Panc1 (cell line): ENCODE data around the gene ACSM6.

Experiments
- CTCF ChIP-seq: fragments of 450-650 bp; IDR thresholded peaks from 2 replicates; pipeline ENCODE4 v1.5.1; 2017; ENCODE audit warnings: mild to moderate bottlenecking
- POLR2AphosphoS5 ChIP-seq: IDR thresholded peaks from 2 replicates; pipeline ENCODE4 v1.6.1; 2012; ENCODE audit warnings: mild to moderate bottlenecking, low read depth, low read length, moderate library complexity
- REST ChIP-seq, 2 experiments: IDR thresholded peaks; 2 replicates each; pipeline ENCODE4 v1.6.1; 2011 to 2012; ENCODE audit warnings: low read depth in 2 of 2, control low read depth in 1 of 2, low read length in 1 of 2, mild to moderate bottlenecking in 1 of 2, moderate library complexity in 1 of 2; ENCODE audit not compliant: insufficient read depth in 1 of 2
- TCF7L2 ChIP-seq: IDR thresholded peaks from 2 replicates; pipeline ENCODE4 v1.6.1; 2011; ENCODE audit warnings: mild to moderate bottlenecking, low read depth, low read length, inconsistent platforms

- TF ChIP-seq REST (IDR thresholded peaks at IDR 0.05; ENCODE audit: insufficient read depth in 1 of 2, low read depth in 2 of 2, low read length in 1 of 2) (no peak), CTCF (no peak), POLR2AphosphoS5 (no peak), TCF7L2 (no peak)
Measured at GRCh38 chr10:95267251-95267650, 73.2 kb downstream of the ACSM6 start.
